CD4-positive, alpha-beta T cell treated with Interleukin-6 at 100 ng/mL for 8 hours (primary cell): Measurements from ENCODE around the gene SETD7.

ENCODE experiments used
- DNase-seq: peaks from one replicate; pipeline ENCODE4 v3.0.0-alpha.2; 2020; ENCODE audit warnings: mixed read lengths, low spot score

Gene SETD7

GRCh38 chr4:139509727-139510410 lies 46.1 kb downstream of the SETD7 start:
- DNase-seq = no peak

- DNase-seq = no peak
Measured at GRCh38 chr4:139508581-139509237, 47.3 kb downstream of the SETD7 start.

GRCh38 chr4:139506774-139507173 lies 49.2 kb downstream of the SETD7 start:
- DNase-seq = no peak

GRCh38 chr4:139503622-139504166 lies 52.3 kb downstream of the SETD7 start:
- DNase-seq = no peak

- DNase-seq = no peak
Measured at GRCh38 chr4:139501927-139502899, 53.8 kb downstream of the SETD7 start.

- DNase-seq = no peak
Measured at GRCh38 chr4:139501527-139501926, 54.5 kb downstream of the SETD7 start.

GRCh38 chr4:139501117-139501516 lies 54.9 kb downstream of the SETD7 start:
- DNase-seq = no peak

GRCh38 chr4:139499186-139499585 lies 56.8 kb downstream of the SETD7 start:
- DNase-seq = no peak

- DNase-seq = no peak
Measured at GRCh38 chr4:139493176-139493575, 62.8 kb downstream of the SETD7 start.

- DNase-seq = no peak
Measured at GRCh38 chr4:139492429-139492828, 63.6 kb downstream of the SETD7 start.

- DNase-seq = no peak
Measured at GRCh38 chr4:139489638-139490037, 66.4 kb downstream of the SETD7 start.

GRCh38 chr4:139488442-139488841 lies 67.6 kb downstream of the SETD7 start:
- DNase-seq = no peak

- no peak for DNase-seq
Measured at GRCh38 chr4:139484783-139485311, 71.2 kb downstream of the SETD7 start.

- no peak for DNase-seq
Measured at GRCh38 chr4:139483000-139483399, 73.0 kb downstream of the SETD7 start.

- DNase-seq = no peak
Measured at GRCh38 chr4:139481465-139481864, 74.6 kb downstream of the SETD7 start.

GRCh38 chr4:139476363-139476762 lies 79.7 kb downstream of the SETD7 start:
- DNase-seq = no peak

GRCh38 chr4:139472852-139473251 lies 83.2 kb downstream of the SETD7 start:
- no peak for DNase-seq

- DNase-seq = no peak
Measured at GRCh38 chr4:139470997-139471665, 84.9 kb downstream of the SETD7 start.

- DNase-seq = no peak
Measured at GRCh38 chr4:139470295-139470694, 85.7 kb downstream of the SETD7 start.

GRCh38 chr4:139469869-139470268 lies 86.2 kb downstream of the SETD7 start:
- no peak for DNase-seq

GRCh38 chr4:139469216-139469615 lies 86.8 kb downstream of the SETD7 start:
- DNase-seq = no peak
